LNCAP (cell line): ENCODE results near the gene UPF3A.

Experiments
- CTCF ChIP-seq: fragments of 450-650 bp; IDR thresholded peaks from 2 replicates; pipeline ENCODE4 v1.5.1; 2017; ENCODE audit warnings: mild to moderate bottlenecking

UPF3A gene

GRCh38 chr13:114259374-114259773 is 22.0 kb upstream of the UPF3A start:
- TF ChIP-seq CTCF, result no peak

- no peak for TF ChIP-seq CTCF
Observed at GRCh38 chr13:114259974-114260373, 21.4 kb upstream of the UPF3A start.

- TF ChIP-seq CTCF, result no peak
Observed at GRCh38 chr13:114260814-114261213, 20.6 kb upstream of the UPF3A start.

GRCh38 chr13:114261328-114261965 is 20.0 kb upstream of the UPF3A start:
- TF ChIP-seq CTCF, result no peak

GRCh38 chr13:114263578-114263977 is 17.8 kb upstream of the UPF3A start:
- no peak for TF ChIP-seq CTCF

GRCh38 chr13:114264886-114265611 is 16.4 kb upstream of the UPF3A start:
- TF ChIP-seq CTCF, result no peak

- TF ChIP-seq CTCF, result no peak
Observed at GRCh38 chr13:114266241-114266640, 15.2 kb upstream of the UPF3A start.
